K562 (cell line): Measurements from ENCODE around the gene C1orf174. TPM values are rescaled to one million over a fixed set of nuclear protein-coding genes. Genes with fewer than 3 reads are reported as not detected.

Experiments
- CBFA2T3 ChIP-seq: fragments of 450-650 bp; IDR thresholded peaks from 2 replicates; pipeline ENCODE4 v1.6.1; 2017
- DDX20 ChIP-seq: fragments of 450-650 bp; IDR thresholded peaks from 2 replicates; pipeline ENCODE4 v1.6.1; 2016; ENCODE audit warnings: missing genetic modification characterization, low read depth, mild to moderate bottlenecking, missing compliant biosample characterization, moderate library complexity
- E2F4 ChIP-seq: sonication (generic); formaldehyde crosslinking; IDR thresholded peaks from 2 replicates; pipeline ENCODE4 v1.8.0; 2022; ENCODE audit warnings: mild to moderate bottlenecking, low read depth, missing genetic modification reagents
- E2F6 ChIP-seq, 2 experiments: IDR thresholded peaks; 2 replicates each; pipeline ENCODE4 v1.6.1; 2011; ENCODE audit warnings: borderline replicate concordance in 1 of 2, control low read depth in 1 of 2, low read depth in 1 of 2, low read length in 1 of 2, mild to moderate bottlenecking in 1 of 2, mixed read lengths in 1 of 2, moderate library complexity in 1 of 2; ENCODE audit not compliant: insufficient read depth in 1 of 2, insufficient read length in 1 of 2, poor library complexity in 1 of 2, severe bottlenecking in 1 of 2; ENCODE audit errors: extremely low read depth in 1 of 2
- EGR1 ChIP-seq: fragments of 450-650 bp; conservative IDR thresholded peaks from 2 replicates; pipeline ENCODE4 v1.6.1; 2017; ENCODE audit warnings: mild to moderate bottlenecking
- MECOM ChIP-seq: fragments of 250-450 bp; sonication (Bioruptor Pico); IDR thresholded peaks from 2 replicates; pipeline ENCODE4 v1.8.0; 2022; ENCODE audit warnings: inconsistent platforms
- MGA ChIP-seq: fragments of 450-650 bp; IDR thresholded peaks from 2 replicates; pipeline ENCODE4 v1.6.1; 2016; ENCODE audit warnings: mild to moderate bottlenecking, moderate library complexity
- PPARD ChIP-seq: fragments of 250-450 bp; sonication (Bioruptor Pico); IDR thresholded peaks from 2 replicates; pipeline ENCODE4 v1.8.0; 2022; ENCODE audit warnings: inconsistent platforms, mild to moderate bottlenecking, moderate library complexity
- TFAM ChIP-seq: fragments of 250-450 bp; sonication (Bioruptor Pico); conservative IDR thresholded peaks from 2 replicates; pipeline ENCODE4 v1.5.0; 2021; ENCODE audit warnings: mild to moderate bottlenecking, moderate library complexity
- ZBTB26 ChIP-seq: fragments of 450-650 bp; formaldehyde crosslinking; IDR thresholded peaks from 2 replicates; pipeline ENCODE4 v1.4.0; 2022; ENCODE audit warnings: missing genetic modification characterization
- polyA plus RNA-seq, 8 experiments: library from polyadenylated mRNA; depleted of rRNA in 4 of 8; stranded (reverse) in 5 of 8; unstranded in 3 of 8; fragments of >200 nt; fragmentation: Nextera tagmentation in 2 of 8; fragmentation: Illumina TruSeq in 1 of 8; extraction: Ambion mirVana in 2 of 8; extraction: Trizol in 1 of 8; gene quantifications; 2 replicates each; pipeline versions ENCODE4 v1.2.1 to v1.2.3, GENCODE V29; 2011 to 2014; ENCODE audit warnings: inconsistent platforms in 1 of 8, missing spikeins in 1 of 8
- total RNA-seq, 7 experiments: library from RNA; depleted of rRNA in 6 of 7; stranded (reverse); fragments of >200 nt in 6 of 7; fragmentation: Illumina TruSeq in 2 of 7; extraction: Trizol in 2 of 7; gene quantifications; 2 replicates each; pipeline versions ENCODE4 v1.2.1 to v1.2.3, GENCODE V29; 2011 to 2021; ENCODE audit warnings: low replicate concordance in 1 of 7

C1orf174 gene
- total and polyA plus RNA-seq, 9 of the 15 experiments (the other 6 are each of a cell fraction or from before 2014, with no cell fraction given), result 38.5 to 64.9 (median 45.4) TPM

GRCh38 chr1:3856923-3857790 is 42.9 kb downstream of the C1orf174 start, which contains the start of the genes CEP104 and DFFB (continued):
- TF ChIP-seq E2F4 (CRISPR knock-in tag), result peak; percentile 77; the same call in 1 of the 2 replicates
- TF ChIP-seq E2F6 (IDR thresholded peaks at IDR 0.05; ENCODE audit: borderline replicate concordance in 1 of 2, extremely low read depth in 1 of 2, insufficient read depth in 1 of 2, insufficient read length in 1 of 2, low read depth in 1 of 2, low read length in 1 of 2, poor library complexity in 1 of 2, severe bottlenecking in 1 of 2), result peak; percentile 82 to 84
- no peak for TF ChIP-seq EGR1
- peak; percentile 52 for TF ChIP-seq MGA
- TF ChIP-seq ZBTB26, result 0 out of 2 replicates have a peak, but pooled peaks have one; percentile 3
- no peak for TF ChIP-seq MECOM (CRISPR knock-in tag)
- no peak for TF ChIP-seq PPARD
- no peak for TF ChIP-seq TFAM (CRISPR knock-in tag)
- no peak for TF ChIP-seq DDX20 (tag)
- 0 out of 2 replicates have a peak, but pooled peaks have one; percentile 21 for TF ChIP-seq CBFA2T3
